T-helper 2 cell treated with Interferon-gamma antibody and Interleukin-4, amounts not matched to agents 100 ng/mL and 5 ng/mL, for 36 hours (primary cell): ENCODE data around the gene ZBTB7B. TPM values are rescaled to one million over a fixed set of nuclear protein-coding genes. Genes with fewer than 3 reads are reported as not detected.

Experiments used
- intact Hi-C: fragments of 100-400 bp; cut with micrococcal nuclease; formaldehyde crosslinking; loops from one replicate; pipeline ENCODE4 v1.15.1; 2023
- total RNA-seq: library from RNA; stranded (reverse); gene quantifications from 2 replicates; pipeline ENCODE4 v1.2.3, GENCODE V29; 2022

Gene ZBTB7B
- total RNA-seq, 1 donor from 2014 or later = 129 TPM

DNA sequence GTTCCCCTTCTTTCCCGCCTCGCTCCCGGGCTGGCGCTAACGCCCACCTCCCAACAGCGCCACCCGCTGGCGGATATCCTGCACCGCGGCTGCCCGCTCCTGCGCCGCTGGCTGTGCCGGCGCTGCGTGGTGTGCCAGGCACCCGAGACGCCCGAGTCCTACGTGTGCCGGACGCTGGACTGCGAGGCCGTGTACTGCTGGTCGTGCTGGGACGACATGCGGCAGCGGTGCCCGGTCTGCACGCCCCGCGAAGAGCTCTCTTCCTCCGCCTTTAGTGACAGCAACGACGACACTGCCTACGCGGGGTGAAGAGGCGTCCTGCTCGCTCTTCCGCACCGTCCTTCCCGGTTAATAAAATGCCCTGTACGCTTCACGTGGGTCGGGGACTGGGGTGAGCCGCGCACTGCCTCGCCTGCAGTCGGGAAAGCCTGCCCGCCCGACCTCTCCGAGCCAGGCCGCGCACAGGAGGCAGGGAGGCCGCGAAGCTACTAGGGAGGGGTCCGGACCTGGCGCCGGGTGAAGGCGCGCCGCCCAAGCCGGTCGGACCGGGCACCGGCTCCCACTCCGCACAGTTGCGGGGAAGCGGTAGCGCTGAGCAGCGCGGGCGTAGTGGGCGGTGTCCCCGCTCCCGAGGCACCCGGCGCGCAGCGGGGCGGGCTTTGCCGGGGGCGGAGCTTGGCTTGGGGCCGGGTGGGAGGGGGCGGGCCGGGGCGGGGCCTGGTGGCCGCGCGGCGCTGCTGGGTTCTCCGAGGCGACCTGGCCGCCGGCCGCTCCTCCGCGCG is 48.1 kb downstream of the ZBTB7B start, which contains the start of gene ADAM15:
ADAM15 (plus strand) TSS at position 757 of the 782 bp plus-strand sequence. CDS start 71 bp downstream, outside the sequence.
- intact Hi-C loops = loop anchor here (2.0 kb wide), 2 partner anchors 52 to 76 kb away; partner anchors contain the start of gene CKS1B

DNA sequence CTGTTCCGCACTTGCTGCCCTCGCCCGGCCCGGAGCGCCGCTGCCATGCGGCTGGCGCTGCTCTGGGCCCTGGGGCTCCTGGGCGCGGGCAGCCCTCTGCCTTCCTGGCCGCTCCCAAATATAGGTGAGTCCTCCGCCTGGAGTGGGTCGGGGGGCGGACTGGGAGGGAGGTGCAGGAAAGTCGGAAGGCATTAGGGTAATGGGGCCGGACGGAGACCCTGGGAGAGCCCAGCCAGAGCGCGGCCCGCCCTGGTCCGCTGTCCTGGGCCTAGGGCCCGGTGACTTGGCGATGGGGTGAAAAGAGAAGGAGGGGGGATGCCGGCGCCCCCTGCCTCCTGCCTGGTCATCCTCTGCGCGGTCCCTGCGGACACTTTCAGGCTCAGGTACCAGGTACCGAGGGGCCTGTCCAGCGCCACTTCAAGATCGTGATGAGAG is 48.8 kb downstream of the ZBTB7B start:
- intact Hi-C loops = loop anchor here (2.0 kb wide), 2 partner anchors 53 to 77 kb away; partner anchors contain the start of gene CKS1B

DNA sequence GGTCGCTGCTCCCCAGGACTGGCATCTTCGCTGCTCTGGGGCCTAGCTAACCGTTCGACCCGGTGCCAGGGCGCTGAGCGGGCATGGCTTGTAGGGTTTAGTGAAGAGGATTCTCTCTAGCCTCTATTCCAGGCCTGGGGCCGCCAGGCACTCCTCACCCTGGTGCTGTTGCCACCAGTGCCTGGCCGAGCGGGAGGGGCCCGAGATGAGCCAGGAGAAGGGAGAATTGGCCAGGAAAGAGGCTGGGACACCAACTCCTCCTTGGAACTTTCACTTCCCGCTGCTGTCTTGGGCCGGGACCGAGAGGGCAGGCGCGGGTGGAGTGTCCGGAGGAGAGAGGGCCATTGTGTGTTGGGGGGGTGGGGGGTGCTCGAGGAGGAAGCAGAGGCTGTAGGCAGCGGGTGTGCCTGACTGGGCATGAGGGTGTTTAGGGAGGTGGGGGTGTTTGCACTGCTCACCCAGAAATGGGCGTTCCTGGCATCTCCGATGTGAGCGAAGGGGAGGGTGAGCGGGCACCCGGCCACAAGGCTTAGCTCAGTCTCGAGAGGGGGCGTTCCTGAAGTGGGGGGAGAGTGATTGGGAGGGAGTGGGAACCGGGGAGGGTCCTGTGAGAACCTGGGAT is 49.3 kb downstream of the ZBTB7B start:
- intact Hi-C loops = loop anchor here (1.0 to 2.0 kb wide), 3 partner anchors 9 to 77 kb away; partner anchors contain the start of gene CKS1B

DNA sequence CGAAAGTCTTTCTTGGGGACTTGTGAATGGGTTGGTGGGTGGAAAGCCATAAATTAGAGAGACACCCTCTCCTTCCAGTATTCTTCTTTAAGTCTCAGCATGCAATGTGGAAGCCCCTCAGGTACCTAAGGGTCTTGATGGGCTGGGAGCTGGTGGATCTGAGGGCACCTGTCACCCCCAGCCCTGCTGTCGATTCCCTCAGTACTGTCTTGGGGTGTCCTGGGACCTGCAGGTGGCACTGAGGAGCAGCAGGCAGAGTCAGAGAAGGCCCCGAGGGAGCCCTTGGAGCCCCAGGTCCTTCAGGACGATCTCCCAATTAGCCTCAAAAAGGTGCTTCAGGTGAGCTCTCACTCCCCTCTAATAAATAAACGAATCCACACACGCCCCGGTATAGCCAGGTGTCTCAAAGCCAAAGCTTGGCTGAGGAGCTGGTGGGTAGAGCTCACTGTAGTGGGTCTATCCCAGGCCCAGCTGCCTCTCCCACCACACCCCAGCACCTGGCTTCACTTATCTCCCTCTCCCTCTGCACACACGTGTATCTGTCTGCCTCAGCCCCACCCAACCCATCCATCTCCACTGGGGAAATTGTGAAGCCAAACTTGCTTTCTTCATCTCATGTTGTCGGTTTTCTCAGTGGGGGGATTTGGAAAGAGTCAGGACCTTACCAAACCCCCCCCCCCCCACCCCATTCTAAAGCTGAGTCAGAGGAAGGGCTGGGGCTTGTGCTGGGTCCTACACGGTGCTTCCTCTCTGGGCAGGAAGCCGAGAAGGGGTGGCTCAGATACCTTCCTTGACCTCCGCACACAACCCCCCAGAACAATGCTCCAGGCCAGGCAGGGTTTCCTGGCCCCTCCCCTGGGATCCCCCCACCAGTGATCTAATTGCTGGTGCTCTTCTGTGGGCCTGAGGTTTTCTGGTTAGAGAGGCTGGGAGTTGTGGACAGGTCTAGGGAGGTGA is 50.1 kb downstream of the ZBTB7B start:
- intact Hi-C loops = loop anchor here (1.0 kb wide), 1 partner anchor 9 kb away; no protein-coding TSS in a partner anchor

DNA sequence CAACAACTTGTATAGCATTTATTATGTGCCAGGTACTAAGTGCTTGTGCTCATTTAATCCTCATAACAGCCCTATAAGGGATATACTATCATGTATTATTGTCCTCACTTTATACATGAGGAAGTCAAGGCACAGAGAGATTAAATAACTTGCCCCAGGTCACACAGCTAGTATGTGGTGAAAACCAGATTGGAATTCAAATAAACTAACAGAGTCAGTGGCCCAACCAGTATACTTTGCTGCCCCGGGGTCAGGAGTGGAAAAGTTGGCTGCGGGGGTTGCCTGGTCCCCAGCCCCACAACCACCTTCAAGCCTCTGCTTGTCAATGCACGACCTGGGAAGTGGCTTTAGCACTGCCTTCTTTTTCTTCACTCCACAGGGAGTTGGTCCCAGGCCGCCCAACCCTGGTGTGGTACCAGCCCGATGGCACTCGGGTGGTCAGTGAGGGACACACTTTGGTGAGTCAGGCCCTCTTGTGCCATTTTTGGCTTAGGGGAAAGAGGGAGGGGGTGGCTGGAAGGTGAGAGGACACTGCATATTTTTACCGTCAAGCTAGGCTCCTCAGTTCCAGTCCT is 51.0 kb downstream of the ZBTB7B start:
- intact Hi-C loops = no loop called here

DNA sequence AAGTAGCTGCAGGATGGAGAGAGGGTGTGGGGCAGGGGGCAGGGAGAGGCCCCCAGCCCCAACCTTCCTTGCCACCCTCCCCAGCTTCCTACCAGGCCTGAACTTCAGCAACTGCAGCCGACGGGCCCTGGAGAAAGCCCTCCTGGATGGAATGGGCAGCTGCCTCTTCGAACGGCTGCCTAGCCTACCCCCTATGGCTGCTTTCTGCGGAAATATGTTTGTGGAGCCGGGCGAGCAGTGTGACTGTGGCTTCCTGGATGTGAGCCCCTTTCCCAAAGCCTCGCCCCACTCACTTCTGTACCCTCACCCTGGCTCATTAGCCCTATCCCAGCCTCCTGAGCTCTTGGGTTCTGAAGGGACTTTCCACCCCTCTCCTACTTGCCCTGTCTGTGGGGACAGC is 54.5 kb downstream of the ZBTB7B start:
- intact Hi-C loops = no loop called here

DNA sequence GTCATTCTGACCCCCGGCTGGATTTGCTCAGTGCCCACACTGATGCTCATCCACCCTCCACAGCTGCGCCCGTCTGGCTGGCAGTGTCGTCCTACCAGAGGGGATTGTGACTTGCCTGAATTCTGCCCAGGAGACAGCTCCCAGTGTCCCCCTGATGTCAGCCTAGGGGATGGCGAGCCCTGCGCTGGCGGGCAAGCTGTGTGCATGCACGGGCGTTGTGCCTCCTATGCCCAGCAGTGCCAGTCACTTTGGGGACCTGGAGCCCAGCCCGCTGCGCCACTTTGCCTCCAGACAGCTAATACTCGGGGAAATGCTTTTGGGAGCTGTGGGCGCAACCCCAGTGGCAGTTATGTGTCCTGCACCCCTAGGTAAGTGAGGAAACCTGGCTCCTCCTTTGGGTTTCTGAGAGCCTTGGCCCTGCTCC is 55.2 kb downstream of the ZBTB7B start:
- intact Hi-C loops = no loop called here

DNA sequence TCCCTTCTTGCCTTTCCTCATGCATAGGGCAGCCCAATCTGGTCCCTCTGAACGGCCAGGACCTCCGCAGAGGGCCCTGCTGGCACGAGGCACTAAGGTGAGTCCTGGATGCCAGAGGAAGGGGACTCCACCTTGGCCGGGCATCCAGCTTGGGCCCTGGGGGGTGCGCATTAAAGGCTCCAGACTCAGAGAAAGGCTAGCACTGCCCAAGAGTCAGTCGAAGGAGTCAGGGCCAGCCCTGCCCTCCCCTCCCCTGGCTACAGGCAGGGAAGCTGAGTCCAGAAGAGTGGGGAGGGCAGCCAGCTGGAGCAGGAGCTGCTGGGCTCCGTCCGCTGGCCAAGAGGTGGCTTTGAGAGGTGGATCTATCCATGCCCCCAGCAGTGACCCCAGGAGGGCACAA is 58.1 kb downstream of the ZBTB7B start:
- intact Hi-C loops = loop anchor here (1.0 to 10.0 kb wide), 6 partner anchors 8 to 501 kb away; partner anchors contain the start of genes PBXIP1 and PMVK

DNA sequence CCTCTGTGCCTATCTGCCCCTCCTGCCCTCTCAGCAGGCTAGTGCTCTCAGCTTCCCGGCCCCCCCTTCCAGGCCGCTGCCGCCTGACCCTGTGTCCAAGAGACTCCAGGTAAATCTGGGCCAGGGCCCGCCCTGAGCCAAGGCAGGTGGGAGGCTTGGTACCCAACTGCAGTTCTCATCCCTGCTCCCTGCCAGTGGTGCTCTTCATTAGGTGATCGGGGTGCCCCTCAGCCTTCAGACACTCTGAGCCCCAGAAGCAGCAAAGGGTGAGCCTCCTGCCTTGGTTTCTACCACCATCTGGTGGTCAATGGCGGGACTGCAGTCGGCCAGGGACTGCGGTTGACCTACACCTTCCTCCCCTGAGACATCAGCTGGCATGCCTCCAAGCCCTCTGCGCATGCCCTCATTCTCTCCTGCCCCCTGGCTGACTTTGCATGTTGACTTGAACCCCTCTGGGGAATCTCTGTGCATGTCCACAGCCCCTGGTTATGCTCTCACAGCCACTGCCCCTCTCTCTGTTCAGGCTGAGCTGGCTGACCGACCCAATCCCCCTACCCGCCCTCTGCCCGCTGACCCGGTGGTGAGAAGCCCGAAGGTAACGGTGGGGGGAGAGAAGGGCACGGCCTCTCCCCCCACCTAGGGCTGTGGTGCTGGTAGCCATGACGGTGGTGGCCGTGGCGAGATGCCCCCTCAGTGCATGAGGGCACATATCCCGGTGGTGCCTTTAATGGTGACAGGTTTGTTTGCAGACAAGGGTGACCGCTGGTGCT is 59.0 kb downstream of the ZBTB7B start:
- intact Hi-C loops = loop anchor here (1.0 to 10.0 kb wide), 6 partner anchors 9 to 502 kb away; partner anchors contain the start of genes PBXIP1 and PMVK

DNA sequence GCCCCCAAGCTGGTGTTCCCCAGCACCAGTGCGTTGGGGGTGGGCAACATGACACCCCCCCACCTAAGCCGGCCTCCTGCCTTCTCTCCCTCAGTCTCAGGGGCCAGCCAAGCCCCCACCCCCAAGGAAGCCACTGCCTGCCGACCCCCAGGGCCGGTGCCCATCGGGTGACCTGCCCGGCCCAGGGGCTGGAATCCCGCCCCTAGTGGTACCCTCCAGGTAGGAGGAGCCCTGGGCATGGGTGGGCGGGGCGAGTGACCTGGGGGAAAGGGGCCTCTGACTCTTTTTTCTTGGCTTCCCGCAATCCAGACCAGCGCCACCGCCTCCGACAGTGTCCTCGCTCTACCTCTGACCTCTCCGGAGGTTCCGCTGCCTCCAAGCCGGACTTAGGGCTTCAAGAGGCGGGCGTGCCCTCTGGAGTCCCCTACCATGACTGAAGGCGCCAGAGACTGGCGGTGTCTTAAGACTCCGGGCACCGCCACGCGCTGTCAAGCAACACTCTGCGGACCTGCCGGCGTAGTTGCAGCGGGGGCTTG is 59.6 kb downstream of the ZBTB7B start:
- intact Hi-C loops = loop anchor here (5.0 to 10.0 kb wide), 3 partner anchors 105 to 397 kb away; partner anchors contain the start of genes PBXIP1 and PMVK

DNA sequence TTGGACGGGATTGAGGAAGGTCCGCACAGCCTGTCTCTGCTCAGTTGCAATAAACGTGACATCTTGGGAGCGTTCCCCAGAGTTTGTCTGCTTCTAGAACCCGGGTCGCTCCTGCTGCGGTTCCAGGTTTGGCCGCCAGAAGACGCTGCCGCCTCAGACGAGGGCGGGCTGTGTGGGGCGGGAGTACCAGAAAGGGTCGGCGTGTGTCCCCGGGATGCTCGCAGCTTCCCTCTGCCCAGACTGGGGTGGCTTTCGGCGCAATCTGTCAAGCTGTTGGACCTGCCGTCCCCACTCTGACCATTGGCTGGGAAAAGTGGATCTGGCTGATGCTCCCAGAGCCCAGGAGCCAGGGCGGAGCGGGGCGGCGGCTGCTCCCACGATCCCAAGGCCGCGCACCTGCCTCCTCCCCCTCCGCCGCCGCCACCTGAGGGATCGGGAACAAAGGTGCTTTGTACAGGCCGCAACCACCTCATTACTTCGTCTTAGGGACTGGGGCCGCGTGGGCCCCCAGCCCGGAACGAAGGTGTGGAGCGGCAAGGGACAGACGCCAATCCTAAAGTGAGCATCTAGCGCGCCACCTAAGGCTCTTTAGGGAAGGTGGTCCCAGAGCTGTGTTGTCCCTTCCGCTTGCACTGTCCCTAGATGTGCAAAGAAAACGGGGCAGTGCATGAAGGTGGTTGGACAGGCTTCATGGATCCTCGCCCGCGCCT is 60.3 kb downstream of the ZBTB7B start:
- intact Hi-C loops = loop anchor here (1.0 to 10.0 kb wide), 6 partner anchors 21 to 398 kb away; partner anchors contain the start of genes PBXIP1, PMVK, SLC50A1 and ZBTB7B

DNA sequence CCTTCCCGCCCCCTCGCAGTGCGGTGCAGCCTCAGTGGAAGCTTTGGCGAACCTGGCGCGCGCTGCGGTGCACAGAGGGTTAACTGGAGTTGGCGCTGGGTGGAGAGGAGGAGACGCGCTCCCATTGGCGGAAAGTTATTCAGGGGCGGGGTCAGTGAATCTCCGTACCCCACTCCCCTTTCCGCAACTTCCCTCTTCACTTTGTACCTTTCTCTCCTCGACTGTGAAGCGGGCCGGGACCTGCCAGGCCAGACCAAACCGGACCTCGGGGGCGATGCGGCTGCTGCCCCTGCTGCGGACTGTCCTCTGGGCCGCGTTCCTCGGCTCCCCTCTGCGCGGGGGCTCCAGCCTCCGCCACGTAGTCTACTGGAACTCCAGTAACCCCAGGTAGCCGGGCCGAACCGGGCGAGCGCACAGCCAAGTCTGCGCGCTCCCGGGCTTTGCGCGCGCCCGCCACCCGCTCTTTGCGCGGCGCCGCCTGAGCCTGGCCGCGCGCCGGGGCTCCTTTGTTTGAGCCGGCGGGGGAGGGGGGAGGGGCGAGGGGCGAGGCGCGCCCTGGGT is 61.0 kb downstream of the ZBTB7B start, which contains the start of gene EFNA4:
EFNA4 (plus strand) TSS at position 191 of the 561 bp plus-strand sequence; CDS start at position 275, 84 bp downstream.
- intact Hi-C loops = loop anchor here (1.0 to 10.0 kb wide), 6 partner anchors 21 to 399 kb away; partner anchors contain the start of genes PBXIP1, PMVK, SLC50A1 and ZBTB7B

DNA sequence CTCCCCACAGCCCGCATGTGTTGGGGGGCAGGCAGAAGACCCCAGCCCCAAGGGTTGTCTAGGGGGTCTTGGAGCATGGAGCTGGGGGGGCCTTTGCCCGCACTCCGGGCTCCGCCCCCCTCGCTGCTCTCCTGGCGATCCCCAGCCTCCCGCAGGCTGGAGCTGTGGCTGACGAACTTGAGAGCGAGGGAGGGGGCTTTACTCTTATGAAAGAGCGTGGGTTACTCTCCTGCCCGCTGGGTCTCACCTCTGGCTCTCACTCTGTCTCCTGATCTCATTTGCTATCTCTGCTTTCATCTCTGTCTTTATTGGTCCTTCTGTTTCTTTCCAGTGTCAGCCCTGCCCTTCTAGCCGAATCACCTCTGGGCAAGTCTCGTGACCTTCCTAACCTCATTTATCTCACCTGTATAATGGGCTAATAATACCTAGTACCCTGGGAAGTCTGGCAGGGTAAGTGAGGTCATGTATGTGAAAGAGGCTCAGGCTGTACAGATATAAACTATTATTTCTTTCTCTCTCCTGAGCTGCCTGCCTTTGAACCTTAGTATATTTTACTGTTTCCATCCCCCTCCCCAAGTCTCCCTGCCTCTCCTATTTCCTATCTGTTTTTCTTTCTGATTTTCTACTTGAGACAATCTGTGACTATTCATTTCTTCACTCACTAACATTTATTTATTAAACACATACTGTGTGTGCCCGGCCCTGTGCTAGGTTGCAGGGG is 61.7 kb downstream of the ZBTB7B start:
- intact Hi-C loops = loop anchor here (5.0 to 10.0 kb wide), 3 partner anchors 107 to 399 kb away; partner anchors contain the start of genes PBXIP1 and PMVK

DNA sequence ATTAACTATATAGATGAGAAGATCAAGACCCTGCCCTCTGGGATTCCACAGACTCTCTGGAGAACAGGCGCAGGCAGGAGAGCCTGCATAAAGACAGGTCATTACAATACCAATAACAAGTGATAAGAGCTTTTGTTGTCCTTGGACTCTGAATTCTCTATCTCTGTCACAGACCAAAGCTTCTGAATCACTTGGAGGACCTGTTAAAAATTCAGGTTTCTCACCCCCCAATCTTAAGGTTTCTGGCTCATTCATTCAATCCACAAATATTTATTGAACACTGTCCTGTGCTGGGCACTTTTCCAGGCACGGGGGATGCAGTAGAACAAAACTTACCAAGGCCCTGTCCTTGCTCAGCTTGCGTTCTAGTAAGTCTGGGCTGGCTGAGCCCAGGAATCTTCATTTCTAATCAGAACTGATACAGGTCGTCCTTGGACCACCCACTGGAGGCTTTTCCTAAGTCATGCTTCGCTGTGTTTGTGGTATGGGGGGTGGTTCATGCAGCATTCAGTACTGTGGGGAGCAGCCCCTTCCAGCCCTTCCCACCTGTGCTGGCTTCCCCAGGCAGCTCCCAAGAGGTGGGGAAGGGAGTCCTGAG is 62.3 kb downstream of the ZBTB7B start:
- intact Hi-C loops = loop anchor here (5.0 to 10.0 kb wide), 3 partner anchors 108 to 400 kb away; partner anchors contain the start of genes PBXIP1 and PMVK

DNA sequence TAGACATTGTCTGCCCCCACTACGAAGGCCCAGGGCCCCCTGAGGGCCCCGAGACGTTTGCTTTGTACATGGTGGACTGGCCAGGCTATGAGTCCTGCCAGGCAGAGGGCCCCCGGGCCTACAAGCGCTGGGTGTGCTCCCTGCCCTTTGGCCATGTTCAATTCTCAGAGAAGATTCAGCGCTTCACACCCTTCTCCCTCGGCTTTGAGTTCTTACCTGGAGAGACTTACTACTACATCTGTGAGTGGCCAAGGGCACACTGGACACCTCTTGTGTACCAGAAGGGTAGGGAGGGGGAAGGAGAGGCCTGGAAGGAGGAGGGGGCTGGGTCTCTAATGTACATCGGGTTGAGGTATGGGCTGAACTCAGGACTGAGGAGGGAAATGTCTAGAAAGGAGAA is 64.2 kb downstream of the ZBTB7B start:
- intact Hi-C loops = loop anchor here (10.0 kb wide), 1 partner anchor 402 kb away; no protein-coding TSS in a partner anchor
